Smooth muscle cell (in vitro differentiated cells): ENCODE measurements around the gene NNAT. TPM values are rescaled to one million over a fixed set of nuclear protein-coding genes. Genes with fewer than 3 reads are reported as not detected.

ENCODE experiments used
- DNase-seq: peaks from one replicate; lab custom pipeline; 2025; ENCODE audit not compliant: unreplicated experiment; lab: John Stamatoyannopoulos, UW
- H2AFZ ChIP-seq: fragments of 200-600 bp; sonication (generic); 2 replicates; pipeline ENCODE4 v1.6.0; 2016; ENCODE audit warnings: antibody characterized with exemption, low read depth, mild to moderate bottlenecking
- H3F3A ChIP-seq: fragments of 200-600 bp; sonication (generic); 2 replicates; pipeline ENCODE4 v1.6.0; 2017; ENCODE audit warnings: antibody characterized with exemption, low read depth
- H3K27ac ChIP-seq: fragments of 200-600 bp; sonication (generic); 2 replicates; pipeline ENCODE4 v1.5.1; 2016; ENCODE audit warnings: low read depth, mild to moderate bottlenecking
- H3K27me3 ChIP-seq: fragments of 200-600 bp; sonication (generic); 2 replicates; pipeline ENCODE4 v1.6.1; 2016; ENCODE audit warnings: low read depth, mild to moderate bottlenecking
- H3K36me3 ChIP-seq: fragments of 200-600 bp; sonication (generic); 2 replicates; pipeline ENCODE4 v1.5.1; 2016; ENCODE audit warnings: low read depth
- H3K4me1 ChIP-seq: fragments of 200-600 bp; sonication (generic); 2 replicates; pipeline ENCODE4 v1.5.1; 2016; ENCODE audit warnings: low read depth
- H3K4me2 ChIP-seq: fragments of 200-600 bp; sonication (generic); 2 replicates; pipeline ENCODE4 v1.6.0; 2016; ENCODE audit warnings: mild to moderate bottlenecking
- H3K4me3 ChIP-seq: fragments of 200-600 bp; sonication (generic); 2 replicates; pipeline ENCODE4 v1.5.1; 2016; ENCODE audit warnings: mild to moderate bottlenecking
- H3K79me2 ChIP-seq: fragments of 200-600 bp; sonication (generic); 2 replicates; pipeline ENCODE4 v1.6.0; 2016; ENCODE audit warnings: low read depth, mild to moderate bottlenecking
- H3K9ac ChIP-seq: fragments of 200-600 bp; sonication (generic); 2 replicates; pipeline ENCODE4 v1.6.0; 2016; ENCODE audit warnings: low read depth
- H3K9me3 ChIP-seq: fragments of 200-600 bp; sonication (generic); replicated peaks from 2 replicates; pipeline ENCODE4 v1.5.1; 2016; ENCODE audit warnings: low read depth
- H4K20me1 ChIP-seq: fragments of 200-600 bp; sonication (generic); 2 replicates; pipeline ENCODE4 v1.6.0; 2016; ENCODE audit warnings: low read depth
- CTCF ChIP-seq: fragments of 200-600 bp; sonication (generic); IDR thresholded peaks from 2 replicates; pipeline ENCODE4 v1.5.1; 2017; ENCODE audit warnings: borderline replicate concordance, mild to moderate bottlenecking, antibody characterized with exemption; ENCODE audit not compliant: insufficient read depth, poor library complexity, severe bottlenecking
- whole genome bisulfite sequencing: methylation state at CpG from one replicate; pipeline ENCODE4 v1.1.7; 2016; ENCODE audit warnings: low lambda C conversion rate; 5-methylcytosine and 5-hydroxymethylcytosine counted together
- polyA plus RNA-seq: library from polyadenylated mRNA; unstranded; fragments of >200 nt; fragmentation: Nextera tagmentation; extraction: Ambion mirVana; gene quantifications from 2 replicates; pipeline ENCODE4 v1.2.1, GENCODE V29; 2016
- total RNA-seq: library from RNA; depleted of rRNA; stranded (reverse); fragments of >200 nt; gene quantifications from 2 replicates; pipeline ENCODE4 v1.2.3, GENCODE V29; 2014

Gene NNAT
- total and polyA plus RNA-seq, 2 experiments from 2014 or later: 0.35 TPM; not detected in 1

GRCh38 chr20:37519508-37520418 is 1.3 kb upstream of the NNAT start:
- Histone ChIP-seq H3K36me3 (no peaks in the 10 kb centered on the region), H4K20me1 (peaks cover 99% of the 10 kb centered on the region), H3K27ac (no peak overlapping the region), H2AFZ (no peak overlapping the region), H3K4me2 (no peak overlapping the region), H3K4me1 (peaks cover 16% of the 10 kb centered on the region), H3K4me3 (no peak overlapping the region), H3K79me2 (peaks cover 94% of the 10 kb centered on the region), H3K27me3 (no peaks in the 10 kb centered on the region), H3K9ac (no peak overlapping the region), H3F3A (peaks cover 4% of the 10 kb centered on the region), H3K9me3 (no peaks in the 10 kb centered on the region)
- TF ChIP-seq CTCF: no peak
- WGBS: 90% methylated on average over 39 of the region's 39 CpGs
- DNase-seq: no peak

- H3K9ac ChIP-seq: no peak overlapping the region
- no peak for TF ChIP-seq CTCF
- H3K79me2 ChIP-seq: peaks cover 94% of the 10 kb centered on the region
- peaks cover 16% of the 10 kb centered on the region for H3K4me1 ChIP-seq
- peaks cover 4% of the 10 kb centered on the region for H3F3A ChIP-seq
- no peaks in the 10 kb centered on the region for H3K36me3 ChIP-seq
- H3K4me3 ChIP-seq: no peak overlapping the region
- H2AFZ ChIP-seq: no peak overlapping the region
- WGBS: 96% methylated on average over 24 of the region's 24 CpGs
- no peaks in the 10 kb centered on the region for H3K27me3 ChIP-seq
- no peak for DNase-seq
- H3K4me2 ChIP-seq: no peak overlapping the region
- H3K9me3 ChIP-seq: no peaks in the 10 kb centered on the region
- no peak overlapping the region for H3K27ac ChIP-seq
- peaks cover 99% of the 10 kb centered on the region for H4K20me1 ChIP-seq
These were observed 563 bp upstream of the NNAT start for GRCh38 chr20:37520419-37520955.

- Histone ChIP-seq H3K4me1 (peaks cover 12% of the 10 kb centered on the region), H3K9me3 (no peaks in the 10 kb centered on the region), H3K79me2 (peaks cover 93% of the 10 kb centered on the region), H3F3A (peaks cover 10% of the 10 kb centered on the region), H3K4me2 (no peak overlapping the region), H3K27ac (no peak overlapping the region), H3K27me3 (no peaks in the 10 kb centered on the region), H2AFZ (no peak overlapping the region), H3K9ac (no peak overlapping the region), H4K20me1 (peaks cover 88% of the 10 kb centered on the region), H3K4me3 (no peak overlapping the region), H3K36me3 (no peaks in the 10 kb centered on the region)
- no peak for TF ChIP-seq CTCF
- DNase-seq: no peak
- 89% methylated on average over 34 of the region's 36 CpGs for WGBS
These were observed 1.4 kb downstream of the NNAT start for GRCh38 chr20:37522260-37523011.
